Astrocyte (in vitro differentiated cells and primary cell): ENCODE data around the gene ARPC2.

ENCODE experiments used
- EZH2 ChIP-seq: IDR thresholded peaks from 2 replicates; pipeline ENCODE4 v1.6.1; 2012; ENCODE audit warnings: mild to moderate bottlenecking, low read length, inconsistent platforms; ENCODE audit not compliant: insufficient read depth
- TF ChIP-seq, protein P1 (sequence below): IDR thresholded peaks from 2 replicates; pipeline ENCODE4 v1.5.1; 2011; ENCODE audit warnings: low read depth, mild to moderate bottlenecking, inconsistent platforms, low read length, moderate library complexity; ENCODE audit not compliant: insufficient read depth

GRCh38 chr2:218244665-218245064 is 27.7 kb downstream of the ARPC2 start:
- TF ChIP-seq, protein P1, sequence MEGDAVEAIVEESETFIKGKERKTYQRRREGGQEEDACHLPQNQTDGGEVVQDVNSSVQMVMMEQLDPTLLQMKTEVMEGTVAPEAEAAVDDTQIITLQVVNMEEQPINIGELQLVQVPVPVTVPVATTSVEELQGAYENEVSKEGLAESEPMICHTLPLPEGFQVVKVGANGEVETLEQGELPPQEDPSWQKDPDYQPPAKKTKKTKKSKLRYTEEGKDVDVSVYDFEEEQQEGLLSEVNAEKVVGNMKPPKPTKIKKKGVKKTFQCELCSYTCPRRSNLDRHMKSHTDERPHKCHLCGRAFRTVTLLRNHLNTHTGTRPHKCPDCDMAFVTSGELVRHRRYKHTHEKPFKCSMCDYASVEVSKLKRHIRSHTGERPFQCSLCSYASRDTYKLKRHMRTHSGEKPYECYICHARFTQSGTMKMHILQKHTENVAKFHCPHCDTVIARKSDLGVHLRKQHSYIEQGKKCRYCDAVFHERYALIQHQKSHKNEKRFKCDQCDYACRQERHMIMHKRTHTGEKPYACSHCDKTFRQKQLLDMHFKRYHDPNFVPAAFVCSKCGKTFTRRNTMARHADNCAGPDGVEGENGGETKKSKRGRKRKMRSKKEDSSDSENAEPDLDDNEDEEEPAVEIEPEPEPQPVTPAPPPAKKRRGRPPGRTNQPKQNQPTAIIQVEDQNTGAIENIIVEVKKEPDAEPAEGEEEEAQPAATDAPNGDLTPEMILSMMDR = no peak
- TF ChIP-seq EZH2 = no peak
